MM.1S (cell line): ENCODE results near the gene CCDC167.

Source experiments
- DNase-seq: peaks from one replicate; pipeline ENCODE4 v3.0.0-alpha.2; 2015
- H2AFZ ChIP-seq: fragments of 300-600 bp; sonication (generic); 2 replicates; pipeline ENCODE4 v1.6.0; 2016; ENCODE audit warnings: antibody characterized with exemption, low read length
- H3F3A ChIP-seq: fragments of 300-600 bp; sonication (generic); 2 replicates; pipeline ENCODE4 v1.6.1; 2016; ENCODE audit warnings: mild to moderate bottlenecking, antibody characterized with exemption, low read length, moderate library complexity, mixed read lengths; ENCODE audit not compliant: insufficient read depth
- H3K27ac ChIP-seq: fragments of 300-600 bp; sonication (generic); 2 replicates; pipeline ENCODE4 v1.5.1; 2016; ENCODE audit warnings: mild to moderate bottlenecking, low read length
- H3K27me3 ChIP-seq: fragments of 300-600 bp; sonication (generic); replicated peaks from 2 replicates; pipeline ENCODE4 v1.6.0; 2016; ENCODE audit warnings: low read length; ENCODE audit not compliant: insufficient read depth
- H3K36me3 ChIP-seq: fragments of 300-600 bp; sonication (generic); replicated peaks from 2 replicates; pipeline ENCODE4 v1.6.1; 2016; ENCODE audit warnings: mild to moderate bottlenecking, low read length, mixed read lengths; ENCODE audit not compliant: insufficient read depth
- H3K4me1 ChIP-seq: fragments of 300-600 bp; sonication (generic); 2 replicates; pipeline ENCODE4 v1.6.1; 2016; ENCODE audit warnings: low read length, mixed read lengths
- H3K4me2 ChIP-seq: fragments of 300-600 bp; sonication (generic); 2 replicates; pipeline ENCODE4 v1.6.0; 2016; ENCODE audit warnings: low read depth, low read length
- H3K4me3 ChIP-seq: fragments of 300-600 bp; sonication (generic); 2 replicates; pipeline ENCODE4 v1.5.1; 2016; ENCODE audit warnings: low read length, mixed read lengths
- H3K79me2 ChIP-seq: fragments of 300-600 bp; sonication (generic); 2 replicates; pipeline ENCODE4 v1.6.1; 2016; ENCODE audit warnings: mixed run types, low read length, mixed read lengths
- H3K9ac ChIP-seq: fragments of 300-600 bp; sonication (generic); 2 replicates; pipeline ENCODE4 v1.6.1; 2016; ENCODE audit warnings: low read length, mixed read lengths
- H3K9me2 ChIP-seq: fragments of 300-600 bp; sonication (generic); replicated peaks from 2 replicates; pipeline ENCODE4 v1.6.1; 2016; ENCODE audit warnings: mild to moderate bottlenecking, low read length, mixed read lengths; ENCODE audit not compliant: insufficient read depth
- H3K9me3 ChIP-seq: fragments of 300-600 bp; sonication (generic); replicated peaks from 2 replicates; pipeline ENCODE4 v1.6.1; 2016; ENCODE audit warnings: mild to moderate bottlenecking, low read length, mixed read lengths; ENCODE audit not compliant: insufficient read depth
- H4K20me1 ChIP-seq: fragments of 300-600 bp; sonication (generic); 2 replicates; pipeline ENCODE4 v1.6.1; 2016; ENCODE audit warnings: mild to moderate bottlenecking, low read length, moderate library complexity, mixed read lengths; ENCODE audit not compliant: insufficient read depth
- EZH2 ChIP-seq: fragments of 300-600 bp; sonication (generic); optimal IDR thresholded peaks from 2 replicates; pipeline ENCODE3; 2017; ENCODE audit warnings: low read depth, mild to moderate bottlenecking, antibody characterized with exemption, low read length, mixed read lengths
- EZH2phosphoT487 ChIP-seq: fragments of 300-600 bp; sonication (generic); IDR thresholded peaks from 2 replicates; pipeline ENCODE4 v1.6.1; 2018; ENCODE audit warnings: antibody characterized with exemption, low read length
- TF ChIP-seq, protein P1 (sequence below): fragments of 300-600 bp; sonication (generic); IDR thresholded peaks from 2 replicates; pipeline ENCODE4 v1.5.1; 2016; ENCODE audit warnings: antibody characterized with exemption, low read length, mixed read lengths

CCDC167 gene

DNA sequence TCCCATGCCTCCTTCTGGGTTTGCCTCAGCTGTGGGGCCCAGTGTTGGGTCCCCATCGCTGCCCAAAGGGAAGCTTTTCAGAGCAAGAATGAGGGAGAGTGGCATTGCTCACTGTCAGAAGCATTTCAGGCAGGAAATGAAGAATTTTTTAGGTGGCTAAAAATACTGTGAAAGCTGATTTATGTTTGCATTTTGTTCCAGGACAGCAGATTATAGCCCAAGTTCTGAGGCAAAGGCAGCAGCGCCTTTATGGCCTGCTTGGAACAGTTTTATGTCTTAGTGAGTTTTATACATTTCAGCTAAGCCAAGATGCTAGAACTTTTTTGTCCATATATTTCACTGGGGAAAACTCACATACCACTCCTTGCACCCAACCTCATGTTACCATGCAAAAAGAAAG lies 4.3 kb upstream of the CCDC167 start:
- H3K9me3 ChIP-seq: no peaks in the 10 kb centered on the region
- no peak for DNase-seq
- no peak overlapping the region for H3K27ac ChIP-seq
- TF ChIP-seq EZH2phosphoT487 (no peak), EZH2 (no peak)
- TF ChIP-seq, protein P1, sequence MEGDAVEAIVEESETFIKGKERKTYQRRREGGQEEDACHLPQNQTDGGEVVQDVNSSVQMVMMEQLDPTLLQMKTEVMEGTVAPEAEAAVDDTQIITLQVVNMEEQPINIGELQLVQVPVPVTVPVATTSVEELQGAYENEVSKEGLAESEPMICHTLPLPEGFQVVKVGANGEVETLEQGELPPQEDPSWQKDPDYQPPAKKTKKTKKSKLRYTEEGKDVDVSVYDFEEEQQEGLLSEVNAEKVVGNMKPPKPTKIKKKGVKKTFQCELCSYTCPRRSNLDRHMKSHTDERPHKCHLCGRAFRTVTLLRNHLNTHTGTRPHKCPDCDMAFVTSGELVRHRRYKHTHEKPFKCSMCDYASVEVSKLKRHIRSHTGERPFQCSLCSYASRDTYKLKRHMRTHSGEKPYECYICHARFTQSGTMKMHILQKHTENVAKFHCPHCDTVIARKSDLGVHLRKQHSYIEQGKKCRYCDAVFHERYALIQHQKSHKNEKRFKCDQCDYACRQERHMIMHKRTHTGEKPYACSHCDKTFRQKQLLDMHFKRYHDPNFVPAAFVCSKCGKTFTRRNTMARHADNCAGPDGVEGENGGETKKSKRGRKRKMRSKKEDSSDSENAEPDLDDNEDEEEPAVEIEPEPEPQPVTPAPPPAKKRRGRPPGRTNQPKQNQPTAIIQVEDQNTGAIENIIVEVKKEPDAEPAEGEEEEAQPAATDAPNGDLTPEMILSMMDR: no peak
- no peak overlapping the region for H3K4me3 ChIP-seq
- no peak overlapping the region for H3K9ac ChIP-seq
- no peaks in the 10 kb centered on the region for H3K27me3 ChIP-seq
- no peak overlapping the region for H3K4me2 ChIP-seq
- H3F3A ChIP-seq: no peaks in the 10 kb centered on the region
- no peak overlapping the region for H2AFZ ChIP-seq
- no peaks in the 10 kb centered on the region for H3K36me3 ChIP-seq
- H3K79me2 ChIP-seq: peaks cover 5% of the 10 kb centered on the region
- peaks cover 1% of the 10 kb centered on the region; the same call in 1 of the 2 replicates for H3K4me1 ChIP-seq
- H4K20me1 ChIP-seq: no peaks in the 10 kb centered on the region
- no peaks in the 10 kb centered on the region for H3K9me2 ChIP-seq

- DNase-seq: no peak
These were observed 3.7 kb upstream of the CCDC167 start for GRCh38 chr6:37503309-37503965.

DNA sequence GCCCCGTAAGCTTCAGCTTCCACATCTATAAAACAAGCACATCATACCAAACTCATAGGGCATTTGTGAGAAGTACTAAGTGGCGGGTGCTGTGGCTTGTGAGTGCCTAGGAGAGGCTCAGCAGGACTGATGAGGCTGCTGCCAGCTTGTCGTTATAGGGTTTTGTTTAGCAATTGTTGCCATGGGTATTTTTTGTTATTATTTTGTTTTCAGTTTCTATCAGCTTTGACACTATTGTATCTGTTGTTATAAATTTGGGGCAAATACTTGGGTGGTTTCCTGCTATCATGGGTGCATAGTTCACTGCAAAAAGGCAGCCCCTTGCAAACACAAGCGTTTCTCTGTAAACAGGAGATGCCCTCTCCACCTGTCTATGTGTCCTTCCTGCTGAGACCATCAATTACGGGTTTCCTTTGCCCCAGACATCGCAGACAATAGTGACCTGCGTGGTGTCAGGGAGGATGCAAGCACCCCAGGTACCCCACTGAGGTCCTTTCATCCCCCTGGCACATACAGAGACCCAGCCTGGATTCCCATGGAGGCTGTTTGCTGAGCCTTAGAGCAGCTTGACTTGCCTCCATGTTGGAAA lies 3.1 kb upstream of the CCDC167 start:
- no peaks in the 10 kb centered on the region for H3K9me2 ChIP-seq
- no peak overlapping the region for H3K4me3 ChIP-seq
- H3K27me3 ChIP-seq: no peaks in the 10 kb centered on the region
- no peaks in the 10 kb centered on the region for H4K20me1 ChIP-seq
- H2AFZ ChIP-seq: no peak overlapping the region
- peaks cover 5% of the 10 kb centered on the region; the same call in 1 of the 2 replicates for H3K4me1 ChIP-seq
- H3K36me3 ChIP-seq: no peaks in the 10 kb centered on the region
- H3K4me2 ChIP-seq: no peak overlapping the region
- peaks cover 9% of the 10 kb centered on the region for H3K79me2 ChIP-seq
- H3K9ac ChIP-seq: no peak overlapping the region
- H3F3A ChIP-seq: no peaks in the 10 kb centered on the region
- H3K9me3 ChIP-seq: no peaks in the 10 kb centered on the region
- DNase-seq: no peak
- no peak for TF ChIP-seq EZH2
- TF ChIP-seq, protein P1: no peak
- no peak for TF ChIP-seq EZH2phosphoT487
- no peak overlapping the region for H3K27ac ChIP-seq

More at GRCh38 chr6:37503309-37503965, 3.7 kb upstream of the CCDC167 start:
- no peak overlapping the region for H3K9ac ChIP-seq
- peaks cover 9% of the 10 kb centered on the region for H3K79me2 ChIP-seq
- no peaks in the 10 kb centered on the region for H3K27me3 ChIP-seq
- H3K4me3 ChIP-seq: no peak overlapping the region
- peaks cover 5% of the 10 kb centered on the region; the same call in 1 of the 2 replicates for H3K4me1 ChIP-seq
- no peak overlapping the region for H3K4me2 ChIP-seq
- no peak for TF ChIP-seq EZH2phosphoT487
- TF ChIP-seq, protein P1: no peak
- TF ChIP-seq EZH2: no peak
- H3K9me3 ChIP-seq: no peaks in the 10 kb centered on the region
- no peak overlapping the region for H2AFZ ChIP-seq
- H3F3A ChIP-seq: no peaks in the 10 kb centered on the region
- no peaks in the 10 kb centered on the region for H3K9me2 ChIP-seq
- no peaks in the 10 kb centered on the region for H4K20me1 ChIP-seq
- no peak overlapping the region for H3K27ac ChIP-seq
- H3K36me3 ChIP-seq: no peaks in the 10 kb centered on the region
